ENCODE results near the gene PNMA8A. TPM values are rescaled to one million over a fixed set of nuclear protein-coding genes. Genes with fewer than 3 reads are reported as not detected.

PNMA8A gene
- total and polyA plus RNA-seq, 10 of the 15 experiments (the other 5 are each of a cell fraction or from before 2014, with no cell fraction given): 0.02 to 0.28 (median 0.16) TPM

DNA sequence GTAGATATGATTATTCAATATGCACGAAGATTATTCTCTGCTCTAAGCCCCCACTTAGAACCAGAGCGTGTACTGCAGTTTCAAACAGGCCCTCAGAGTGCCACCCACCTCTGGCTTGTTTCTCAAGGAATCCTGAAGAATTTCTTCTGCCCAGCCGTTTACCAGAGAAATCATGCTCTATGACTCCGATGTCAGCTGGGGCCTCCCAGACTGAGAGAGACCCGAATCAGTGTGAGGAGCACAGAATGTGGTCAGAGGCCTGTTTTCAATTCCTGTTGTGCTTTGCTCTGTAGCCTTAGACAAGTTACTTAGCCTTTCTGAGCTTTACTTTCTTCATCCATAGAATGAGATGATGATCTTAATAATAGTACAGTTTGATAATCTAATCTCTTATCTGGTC lies 48.2 kb downstream of the PNMA8A start:
- ChIA-PET RAD21 (ENCODE audit: unreplicated experiment) (no interaction called here), CTCF (interaction anchor here (0.6 kb wide), 1 partner anchor 32 kb away, joined by 3 read pairs; no protein-coding TSS in a partner anchor), SMC1A (ENCODE audit: uncharacterized antibody, unreplicated experiment) (no interaction called here), POLR2A (no interaction called here)
- Histone ChIP-seq H3K36me3 (ENCODE audit: control insufficient read depth in 2 of 2, insufficient read depth in 2 of 2, low read length in 1 of 2) (no peaks in the 10 kb centered on the region), H3K27ac (ENCODE audit: control insufficient read depth, insufficient read depth) (no peak overlapping the region), H3K79me2 (ENCODE audit: control insufficient read depth, insufficient read depth, low read length) (no peaks in the 10 kb centered on the region), H2AFZ (ENCODE audit: control insufficient read depth, low read depth, low read length) (no peak overlapping the region), H4K20me1 (ENCODE audit: control insufficient read depth, insufficient read depth) (no peaks in the 10 kb centered on the region), H3K4me1 (ENCODE audit: control insufficient read depth, insufficient read depth, low read length) (no peaks in the 10 kb centered on the region), H3K4me2 (ENCODE audit: control insufficient read depth, insufficient read depth) (no peak overlapping the region), H3K9me3 (replicated peaks; ENCODE audit: control insufficient read depth, insufficient read depth, low read length) (no peaks in the 10 kb centered on the region), H3K9ac (ENCODE audit: control insufficient read depth, insufficient read depth, low read length) (no peak overlapping the region), H3K27me3 (replicated peaks in 1 of 2; ENCODE audit: control insufficient read depth in 2 of 2, insufficient read depth in 2 of 2, low read length in 1 of 2) (peaks cover 0 to 5% of the 10 kb centered on the region in 2 experiments; a peak in 2 of 4 replicates), H3K4me3 (no peak overlapping the region)
- 22% methylated on average over 5 of the region's 5 CpGs for WGBS (ENCODE audit: insufficient coverage, insufficient replicate concordance, low lambda C conversion rate, missing lambda C conversion rate)
- TF ChIP-seq MEF2B (IDR thresholded peaks at IDR 0.05; ENCODE audit: partially characterized antibody, poor library complexity, severe bottlenecking) (no peak), POLR2AphosphoS2 (IDR thresholded peaks at IDR 0.05; ENCODE audit: low read depth, low read length) (no peak), SPI1 (IDR thresholded peaks at IDR 0.05; ENCODE audit: borderline replicate concordance, insufficient read depth, low read depth, low read length) (0 out of 2 replicates have a peak, but pooled peaks have one; percentile 9), TAF1 (IDR thresholded peaks at IDR 0.05; ENCODE audit: borderline replicate concordance, low read depth, low read length) (no peak)
- intact Hi-C loops (cut with micrococcal nuclease; ENCODE audit: unreplicated experiment) (no loop called here), in situ Hi-C loops (cut with MboI) (no loop called here)
- ATAC-seq: peak; percentile 40; the same call in 1 of the 3 replicates
- no peak for DNase-seq (ENCODE audit: low read depth, low spot score)
- no TSS peak for BruUV-seq (replicated peaks)
- peak; percentile 75 for FAIRE-seq

DNA sequence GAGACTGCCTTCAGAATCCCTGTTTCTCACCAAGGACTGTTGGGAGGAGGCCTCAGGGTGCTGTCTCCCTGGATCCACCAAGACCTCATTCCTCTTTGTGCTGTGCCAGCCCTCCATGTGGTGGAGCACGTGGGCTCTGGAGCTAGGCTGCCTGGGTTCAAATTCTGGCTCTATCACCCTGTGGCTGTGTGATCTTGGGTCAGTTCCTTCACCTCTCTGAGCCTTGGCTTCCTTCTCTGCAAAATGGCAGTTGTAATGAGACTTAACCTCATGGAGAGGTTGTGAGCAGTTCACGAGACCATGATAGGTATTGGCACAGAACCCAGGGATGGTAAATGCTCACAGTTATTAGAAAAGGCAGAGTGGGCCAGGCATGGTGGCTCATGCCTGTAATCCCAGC lies 49.0 kb downstream of the PNMA8A start:
- FAIRE-seq: no peak
- intact Hi-C loops (cut with micrococcal nuclease; ENCODE audit: unreplicated experiment): no loop called here
- in situ Hi-C loops (cut with MboI): no loop called here
- H3K4me3 ChIP-seq: no peak overlapping the region
- 17% methylated on average over 2 of the region's 2 CpGs for WGBS (ENCODE audit: insufficient coverage, insufficient replicate concordance, low lambda C conversion rate, missing lambda C conversion rate)
- ChIA-PET POLR2A (no interaction called here), SMC1A (ENCODE audit: uncharacterized antibody, unreplicated experiment) (no interaction called here), CTCF (no interaction called here), RAD21 (ENCODE audit: unreplicated experiment) (no interaction called here)
- H3K27ac ChIP-seq (ENCODE audit: control insufficient read depth, insufficient read depth): no peak overlapping the region
- no peaks in the 10 kb centered on the region; a peak in 1 of 4 replicates for H3K27me3 ChIP-seq (replicated peaks in 1 of 2; ENCODE audit: control insufficient read depth in 2 of 2, insufficient read depth in 2 of 2, low read length in 1 of 2)
- no TSS peak for BruUV-seq (replicated peaks)
- no peak overlapping the region for H2AFZ ChIP-seq (ENCODE audit: control insufficient read depth, low read depth, low read length)
- no peaks in the 10 kb centered on the region for H3K36me3 ChIP-seq (ENCODE audit: control insufficient read depth in 2 of 2, insufficient read depth in 2 of 2, low read length in 1 of 2)
- no peaks in the 10 kb centered on the region for H3K79me2 ChIP-seq (ENCODE audit: control insufficient read depth, insufficient read depth, low read length)
- ATAC-seq: no peak
- no peak overlapping the region for H3K4me2 ChIP-seq (ENCODE audit: control insufficient read depth, insufficient read depth)
- DNase-seq (ENCODE audit: low read depth, low spot score): no peak
- no peaks in the 10 kb centered on the region for H3K9me3 ChIP-seq (replicated peaks; ENCODE audit: control insufficient read depth, insufficient read depth, low read length)
- H4K20me1 ChIP-seq (ENCODE audit: control insufficient read depth, insufficient read depth): no peaks in the 10 kb centered on the region
- no peak overlapping the region for H3K9ac ChIP-seq (ENCODE audit: control insufficient read depth, insufficient read depth, low read length)
- no peaks in the 10 kb centered on the region for H3K4me1 ChIP-seq (ENCODE audit: control insufficient read depth, insufficient read depth, low read length)
- TF ChIP-seq CBX3 (IDR thresholded peaks at IDR 0.05; ENCODE audit: borderline replicate concordance, low read depth) (no peak), BHLHE40 (IDR thresholded peaks at IDR 0.05; ENCODE audit: borderline replicate concordance in 1 of 2, low read depth in 2 of 2, low read length in 1 of 2) (no peak), IKZF2 (IDR thresholded peaks at IDR 0.05) (no peak), POLR2AphosphoS2 (IDR thresholded peaks at IDR 0.05; ENCODE audit: low read depth, low read length) (no peak)
- TF ChIP-seq, protein P1, sequence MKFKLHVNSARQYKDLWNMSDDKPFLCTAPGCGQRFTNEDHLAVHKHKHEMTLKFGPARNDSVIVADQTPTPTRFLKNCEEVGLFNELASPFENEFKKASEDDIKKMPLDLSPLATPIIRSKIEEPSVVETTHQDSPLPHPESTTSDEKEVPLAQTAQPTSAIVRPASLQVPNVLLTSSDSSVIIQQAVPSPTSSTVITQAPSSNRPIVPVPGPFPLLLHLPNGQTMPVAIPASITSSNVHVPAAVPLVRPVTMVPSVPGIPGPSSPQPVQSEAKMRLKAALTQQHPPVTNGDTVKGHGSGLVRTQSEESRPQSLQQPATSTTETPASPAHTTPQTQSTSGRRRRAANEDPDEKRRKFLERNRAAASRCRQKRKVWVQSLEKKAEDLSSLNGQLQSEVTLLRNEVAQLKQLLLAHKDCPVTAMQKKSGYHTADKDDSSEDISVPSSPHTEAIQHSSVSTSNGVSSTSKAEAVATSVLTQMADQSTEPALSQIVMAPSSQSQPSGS (IDR thresholded peaks at IDR 0.05; ENCODE audit: low read length): no peak
- TF ChIP-seq, protein P2, sequence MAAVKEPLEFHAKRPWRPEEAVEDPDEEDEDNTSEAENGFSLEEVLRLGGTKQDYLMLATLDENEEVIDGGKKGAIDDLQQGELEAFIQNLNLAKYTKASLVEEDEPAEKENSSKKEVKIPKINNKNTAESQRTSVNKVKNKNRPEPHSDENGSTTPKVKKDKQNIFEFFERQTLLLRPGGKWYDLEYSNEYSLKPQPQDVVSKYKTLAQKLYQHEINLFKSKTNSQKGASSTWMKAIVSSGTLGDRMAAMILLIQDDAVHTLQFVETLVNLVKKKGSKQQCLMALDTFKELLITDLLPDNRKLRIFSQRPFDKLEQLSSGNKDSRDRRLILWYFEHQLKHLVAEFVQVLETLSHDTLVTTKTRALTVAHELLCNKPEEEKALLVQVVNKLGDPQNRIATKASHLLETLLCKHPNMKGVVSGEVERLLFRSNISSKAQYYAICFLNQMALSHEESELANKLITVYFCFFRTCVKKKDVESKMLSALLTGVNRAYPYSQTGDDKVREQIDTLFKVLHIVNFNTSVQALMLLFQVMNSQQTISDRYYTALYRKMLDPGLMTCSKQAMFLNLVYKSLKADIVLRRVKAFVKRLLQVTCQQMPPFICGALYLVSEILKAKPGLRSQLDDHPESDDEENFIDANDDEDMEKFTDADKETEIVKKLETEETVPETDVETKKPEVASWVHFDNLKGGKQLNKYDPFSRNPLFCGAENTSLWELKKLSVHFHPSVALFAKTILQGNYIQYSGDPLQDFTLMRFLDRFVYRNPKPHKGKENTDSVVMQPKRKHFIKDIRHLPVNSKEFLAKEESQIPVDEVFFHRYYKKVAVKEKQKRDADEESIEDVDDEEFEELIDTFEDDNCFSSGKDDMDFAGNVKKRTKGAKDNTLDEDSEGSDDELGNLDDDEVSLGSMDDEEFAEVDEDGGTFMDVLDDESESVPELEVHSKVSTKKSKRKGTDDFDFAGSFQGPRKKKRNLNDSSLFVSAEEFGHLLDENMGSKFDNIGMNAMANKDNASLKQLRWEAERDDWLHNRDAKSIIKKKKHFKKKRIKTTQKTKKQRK (IDR thresholded peaks at IDR 0.05; ENCODE audit: low read depth, low read length): no peak
- TF ChIP-seq, protein P3, sequence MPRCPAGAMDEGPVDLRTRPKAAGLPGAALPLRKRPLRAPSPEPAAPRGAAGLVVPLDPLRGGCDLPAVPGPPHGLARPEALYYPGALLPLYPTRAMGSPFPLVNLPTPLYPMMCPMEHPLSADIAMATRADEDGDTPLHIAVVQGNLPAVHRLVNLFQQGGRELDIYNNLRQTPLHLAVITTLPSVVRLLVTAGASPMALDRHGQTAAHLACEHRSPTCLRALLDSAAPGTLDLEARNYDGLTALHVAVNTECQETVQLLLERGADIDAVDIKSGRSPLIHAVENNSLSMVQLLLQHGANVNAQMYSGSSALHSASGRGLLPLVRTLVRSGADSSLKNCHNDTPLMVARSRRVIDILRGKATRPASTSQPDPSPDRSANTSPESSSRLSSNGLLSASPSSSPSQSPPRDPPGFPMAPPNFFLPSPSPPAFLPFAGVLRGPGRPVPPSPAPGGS (IDR thresholded peaks at IDR 0.05; ENCODE audit: borderline replicate concordance, insufficient read depth, low read depth, low read length, poor library complexity, severe bottlenecking): no peak

All from GM12878 (cell line).